Cerebellar cortex (tissue), 1 donor: ENCODE measurements around the gene GPC1.

ENCODE experiments used
- DNase-seq: peaks from one replicate; pipeline ENCODE4 v3.0.0-alpha.2; 2015; ENCODE audit warnings: low spot score

The GPC1 gene

GRCh38 chr2:240513549-240514287 lies 78.3 kb downstream of the GPC1 start:
- peak; percentile 44 for DNase-seq

DNA sequence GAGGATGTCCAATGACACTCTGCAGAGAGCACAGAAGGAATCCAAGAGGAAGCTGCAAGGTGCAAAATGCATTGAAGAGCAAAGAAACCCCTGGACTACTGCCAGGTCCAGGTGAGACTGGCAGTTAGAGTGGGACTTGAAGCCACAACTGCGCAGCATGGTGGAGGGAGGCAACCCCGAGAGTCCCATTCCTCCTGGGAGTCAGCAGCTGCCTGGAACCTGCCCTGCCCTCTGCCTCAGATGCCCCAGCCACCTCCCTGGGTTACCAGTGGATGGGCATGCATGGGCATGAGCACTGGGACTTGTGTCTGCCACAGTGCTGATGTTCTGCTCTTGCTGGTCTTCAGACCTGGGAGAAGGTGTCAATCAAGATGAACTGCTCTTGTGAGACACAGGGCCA lies 79.2 kb downstream of the GPC1 start:
- no peak for DNase-seq

GRCh38 chr2:240517342-240517741 lies 81.9 kb downstream of the GPC1 start:
- no peak for DNase-seq
